Measurements from ENCODE around the gene KIAA0040.

KIAA0040 gene

GRCh38 chr1:175169286-175170018 lies 23.1 kb downstream of the KIAA0040 start:
- no peak for DNase-seq

- no peak for DNase-seq
These were observed 23.8 kb downstream of the KIAA0040 start for GRCh38 chr1:175168782-175169181.

- DNase-seq: no peak
These were observed 24.7 kb downstream of the KIAA0040 start for GRCh38 chr1:175167861-175168260.

GRCh38 chr1:175166746-175167145 lies 25.8 kb downstream of the KIAA0040 start:
- no peak for DNase-seq

- no peak for DNase-seq
These were observed 27.8 kb downstream of the KIAA0040 start for GRCh38 chr1:175164751-175165150.

- DNase-seq: no peak
These were observed 28.9 kb downstream of the KIAA0040 start for GRCh38 chr1:175163702-175164101.

- no peak for DNase-seq
These were observed 29.6 kb downstream of the KIAA0040 start for GRCh38 chr1:175162955-175163354.

GRCh38 chr1:175158170-175158591 lies 34.4 kb downstream of the KIAA0040 start:
- DNase-seq: no peak

- DNase-seq: no peak
These were observed 35.4 kb downstream of the KIAA0040 start for GRCh38 chr1:175157200-175157599.

- DNase-seq: no peak
These were observed 36.6 kb downstream of the KIAA0040 start for GRCh38 chr1:175155936-175156335.

GRCh38 chr1:175155473-175155856 lies 37.1 kb downstream of the KIAA0040 start:
- no peak for DNase-seq

GRCh38 chr1:175154629-175155472 lies 37.7 kb downstream of the KIAA0040 start:
- DNase-seq: peak; percentile 57

- DNase-seq: peak; percentile 38
These were observed 40.4 kb downstream of the KIAA0040 start for GRCh38 chr1:175152006-175152652.

GRCh38 chr1:175150596-175151319 lies 41.8 kb downstream of the KIAA0040 start:
- DNase-seq: no peak

GRCh38 chr1:175148068-175148467 lies 44.5 kb downstream of the KIAA0040 start:
- no peak for DNase-seq

GRCh38 chr1:175147569-175147968 lies 45.0 kb downstream of the KIAA0040 start:
- DNase-seq: no peak

- DNase-seq: peak; percentile 50
These were observed 45.9 kb downstream of the KIAA0040 start for GRCh38 chr1:175146529-175147213.

- no peak for DNase-seq
These were observed 46.6 kb downstream of the KIAA0040 start for GRCh38 chr1:175145899-175146528.

GRCh38 chr1:175138579-175138978 lies 54.0 kb downstream of the KIAA0040 start:
- no peak for DNase-seq

- no peak for DNase-seq
These were observed 55.2 kb downstream of the KIAA0040 start for GRCh38 chr1:175137369-175137768.

- no peak for DNase-seq
These were observed 56.3 kb downstream of the KIAA0040 start for GRCh38 chr1:175136246-175136645.

GRCh38 chr1:175134500-175134899 lies 58.1 kb downstream of the KIAA0040 start:
- DNase-seq: no peak
